Esophagus muscularis mucosa (tissue), 4 donors: ENCODE measurements around the gene FBXO34. TPM values are rescaled to one million over a fixed set of nuclear protein-coding genes. Genes with fewer than 3 reads are reported as not detected.
"Not testable (repeated sequence)": the region's sequence is repeated elsewhere in the genome, so short reads cannot be mapped to it uniquely, and the experiment has no call there.

Experiments used
- DNase-seq: peaks from one replicate; pipeline ENCODE4 v3.0.0-alpha.2; 2017; ENCODE audit errors: extremely low spot score
- H3K27ac ChIP-seq, 4 donors: fragments of 200-600 bp; sonication (generic); replicated peaks in 1 of 4; 1 replicate in 3 of 4; 2 replicates in 1 of 4; pipeline ENCODE4 v1.5.1; 2016 to 2019; ENCODE audit warnings: mild to moderate bottlenecking in 1 of 4
- H3K27me3 ChIP-seq, 4 donors: fragments of 200-600 bp; sonication (generic); one replicate each; pipeline versions ENCODE4 v1.5.1 to v1.6.0; 2016 to 2019
- H3K36me3 ChIP-seq, 4 donors: fragments of 200-600 bp; sonication (generic); one replicate each; pipeline ENCODE4 v1.5.1; 2016 to 2019
- H3K4me1 ChIP-seq, 4 donors: fragments of 200-600 bp; sonication (generic); one replicate each; pipeline ENCODE4 v1.5.1; 2016 to 2019
- H3K4me3 ChIP-seq, 4 donors: fragments of 200-600 bp; sonication (generic); 1 replicate in 2 of 4; 2 replicates in 2 of 4; pipeline ENCODE4 v1.5.1; 2016 to 2019; ENCODE audit warnings: mild to moderate bottlenecking in 4 of 4, moderate library complexity in 1 of 4
- H3K9me3 ChIP-seq, 4 donors: fragments of 200-600 bp; sonication (generic); 1 replicate in 3 of 4; 2 replicates in 1 of 4; pipeline ENCODE4 v1.5.1; 2016 to 2019
- CTCF ChIP-seq, 3 experiments: fragments of 200-600 bp in 2 of 3; fragments of 450-650 bp in 1 of 3; sonication (generic) in 2 of 3; IDR thresholded peaks; one replicate each; pipeline ENCODE4 v1.5.1; 2017 to 2019; ENCODE audit warnings: antibody characterized with exemption in 3 of 3, mild to moderate bottlenecking in 2 of 3, moderate library complexity in 1 of 3
- EP300 ChIP-seq: sonication (generic); formaldehyde crosslinking; IDR thresholded peaks from one replicate; pipeline ENCODE4 v1.6.1; 2017; ENCODE audit warnings: antibody characterized with exemption
- POLR2A ChIP-seq: fragments of 450-650 bp; IDR thresholded peaks from one replicate; pipeline ENCODE4 v1.6.1; 2017; ENCODE audit warnings: antibody characterized with exemption, moderate library complexity, mild to moderate bottlenecking, low read depth
- POLR2AphosphoS5 ChIP-seq, 2 donors: sonication (generic); formaldehyde crosslinking; IDR thresholded peaks; one replicate each; pipeline ENCODE4 v1.6.1; 2017; ENCODE audit warnings: antibody characterized with exemption in 2 of 2
- WGBS: methylation state at CpG from one replicate; pipeline ENCODE4 v1.1.5; 2018; 5-methylcytosine and 5-hydroxymethylcytosine counted together
- intact Hi-C: fragments of 100-400 bp; cut with DNase I; formaldehyde crosslinking; loops from one replicate; pipeline ENCODE4 v1.15.1; 2023
- total RNA-seq, 4 donors: library from RNA; depleted of rRNA; stranded (reverse); fragments of >200 nt; gene quantifications; one replicate each; pipeline versions ENCODE4 v1.1.0 to v1.2.1, GENCODE V29; 2016

The FBXO34 gene
- total RNA-seq, 4 donors from 2014 or later: 16.2 to 22.0 (median 20.4) TPM

- DNase-seq: no peak
- Histone ChIP-seq H3K9me3 (no peaks in the 10 kb centered on the region), H3K27me3 (no peaks in the 10 kb centered on the region), H3K36me3 (peaks cover 35 to 98% (median 70%) of the 10 kb centered on the region in 4 donors), H3K4me3 (no peak overlapping the region), H3K4me1 (peaks cover 0 to 1% (median 0%) of the 10 kb centered on the region in 4 donors), H3K27ac (no peak overlapping the region)
- intact Hi-C loops: no loop called here
- WGBS: 93% methylated on average over 5 of the region's 5 CpGs
- TF ChIP-seq EP300 (no peak), POLR2A (no peak), POLR2AphosphoS5 (IDR thresholded peaks at IDR 0.05) (no peak), CTCF (IDR thresholded peaks at IDR 0.05) (no peak)
Measured at GRCh38 chr14:55377236-55377635, 106.0 kb downstream of the FBXO34 start.

GRCh38 chr14:55381040-55381439, 109.8 kb downstream of the FBXO34 start:
- Histone ChIP-seq H3K4me1 (peaks cover 5 to 14% (median 9%) of the 10 kb centered on the region in 4 donors), H3K4me3 (no peak overlapping the region), H3K27me3 (no peaks in the 10 kb centered on the region), H3K9me3 (no peaks in the 10 kb centered on the region), H3K27ac (no peak overlapping the region), H3K36me3 (peaks cover 35 to 92% (median 72%) of the 10 kb centered on the region in 4 donors)
- no peak for TF ChIP-seq POLR2AphosphoS5 (IDR thresholded peaks at IDR 0.05)
- no peak for TF ChIP-seq CTCF (IDR thresholded peaks at IDR 0.05)
- TF ChIP-seq EP300: no peak
- intact Hi-C loops: no loop called here
- WGBS: 84% methylated on average over 5 of the region's 5 CpGs
- DNase-seq: no peak

- no peaks in the 10 kb centered on the region for H3K27me3 ChIP-seq
- TF ChIP-seq POLR2AphosphoS5 (IDR thresholded peaks at IDR 0.05) (no peak), CTCF (IDR thresholded peaks at IDR 0.05) (no peak), POLR2A (no peak)
- peaks cover 5 to 14% (median 9%) of the 10 kb centered on the region in 4 donors for H3K4me1 ChIP-seq
- intact Hi-C loops: no loop called here
- no peak overlapping the region for H3K27ac ChIP-seq
- no peaks in the 10 kb centered on the region for H3K9me3 ChIP-seq
- H3K36me3 ChIP-seq: peaks cover 35 to 92% (median 69%) of the 10 kb centered on the region in 4 donors
- H3K4me3 ChIP-seq: no peak overlapping the region
- DNase-seq: no peak
- WGBS: 90% methylated on average over 2 of the region's 2 CpGs
Measured at GRCh38 chr14:55381561-55381960, 110.3 kb downstream of the FBXO34 start.

- WGBS: 78% methylated on average over 4 of the region's 4 CpGs
Measured at GRCh38 chr14:55382483-55382882, 111.3 kb downstream of the FBXO34 start.

GRCh38 chr14:55383056-55383466, 111.8 kb downstream of the FBXO34 start:
- intact Hi-C loops, H3K27me3 ChIP-seq, H3K4me3 ChIP-seq, H3K9me3 ChIP-seq, DNase-seq: not testable (repeated sequence)
- peak overlapping the region in 3 of 4 donors; percentile 11 to 13 (median 13) for H3K27ac ChIP-seq
- whole genome bisulfite sequencing: 71% methylated on average over 10 of the region's 10 CpGs
- peaks cover 5 to 14% (median 9%) of the 10 kb centered on the region in 4 donors for H3K4me1 ChIP-seq
- peaks cover 24 to 92% (median 64%) of the 10 kb centered on the region in 4 donors for H3K36me3 ChIP-seq

More at GRCh38 chr14:55382483-55382882, 111.3 kb downstream of the FBXO34 start:
- peaks cover 5 to 14% (median 9%) of the 10 kb centered on the region in 4 donors for H3K4me1 ChIP-seq
- TF ChIP-seq POLR2AphosphoS5 (IDR thresholded peaks at IDR 0.05) (no peak), POLR2A (no peak), EP300 (no peak), CTCF (IDR thresholded peaks at IDR 0.05) (no peak)
- intact Hi-C loops: no loop called here
- no peaks in the 10 kb centered on the region for H3K27me3 ChIP-seq
- DNase-seq: no peak
- H3K4me3 ChIP-seq: no peak overlapping the region
- peaks cover 30 to 92% (median 65%) of the 10 kb centered on the region in 4 donors for H3K36me3 ChIP-seq
- H3K9me3 ChIP-seq: no peaks in the 10 kb centered on the region
- H3K27ac ChIP-seq: no peak overlapping the region
